Esophagus mucosa (tissue), 1 donor: Measurements from ENCODE around the gene FURIN. TPM values are rescaled to one million over a fixed set of nuclear protein-coding genes. Genes with fewer than 3 reads are reported as not detected.
"Not testable (repeated sequence)": the region's sequence is repeated elsewhere in the genome, so short reads cannot be mapped to it uniquely, and the experiment has no call there.

Source experiments
- ATAC-seq: fragments of 200-7000 bp; cut with Tn5 transposase; one replicate; pipeline ENCODE4 v1.9.1; 2020
- total RNA-seq: library from RNA; stranded (reverse); gene quantifications from one replicate; pipeline ENCODE4 v1.2.4, GENCODE V29; 2023
- donor health status: DM: yes; HTN: yes; CAD: no.

FURIN gene
- total RNA-seq, 1 donor from 2014 or later: 30.6 TPM

GRCh38 chr15:90916461-90916860 lies 48.1 kb downstream of the FURIN start:
- no peak for ATAC-seq

- no peak for ATAC-seq
Measured at GRCh38 chr15:90917569-90917968, 49.2 kb downstream of the FURIN start.

GRCh38 chr15:90918034-90918788 lies 49.8 kb downstream of the FURIN start:
- no peak for ATAC-seq

GRCh38 chr15:90918835-90919234 lies 50.4 kb downstream of the FURIN start:
- ATAC-seq: no peak

- ATAC-seq: no peak
Measured at GRCh38 chr15:90921887-90922286, 53.5 kb downstream of the FURIN start.

GRCh38 chr15:90922712-90923322 lies 54.4 kb downstream of the FURIN start:
- peak; percentile 26 for ATAC-seq

GRCh38 chr15:90924375-90924774 lies 56.0 kb downstream of the FURIN start:
- no peak for ATAC-seq

GRCh38 chr15:90926766-90927165 lies 58.4 kb downstream of the FURIN start:
- ATAC-seq: not testable (repeated sequence)

GRCh38 chr15:90928106-90928505 lies 59.7 kb downstream of the FURIN start:
- ATAC-seq: not testable (repeated sequence)

GRCh38 chr15:90929246-90930019 lies 61.0 kb downstream of the FURIN start:
- no peak for ATAC-seq

GRCh38 chr15:90930861-90931574 lies 62.6 kb downstream of the FURIN start:
- ATAC-seq: no peak

- ATAC-seq: no peak
Measured at GRCh38 chr15:90931575-90931827, 63.1 kb downstream of the FURIN start.

GRCh38 chr15:90931828-90932659 lies 63.7 kb downstream of the FURIN start, which contains the start of gene HDDC3:
TSS of gene HDDC3 (minus strand) at chr15:90932549. CDS start at chr15:90932540, 9 bp downstream.
- ATAC-seq: peak; percentile 77

GRCh38 chr15:90932660-90932991 lies 64.2 kb downstream of the FURIN start:
- ATAC-seq: no peak

Other genes starting within 250 kb of the FURIN start
- gene BLM, start 151.2 kb upstream of the FURIN start, total RNA-seq: 4.3 TPM
- 3.8 TPM for gene FES, start 15.9 kb downstream of the FURIN start, total RNA-seq
- gene MAN2A2, start 34.7 kb downstream of the FURIN start, total RNA-seq: 15.3 TPM
- gene HDDC3, start 64.0 kb downstream of the FURIN start, total RNA-seq: 10.6 TPM
- gene UNC45A, start 66.7 kb downstream of the FURIN start, total RNA-seq: 48.9 TPM
- 8.8 TPM for gene RCCD1, start 86.3 kb downstream of the FURIN start, total RNA-seq
- gene PRC1, start 125.9 kb downstream of the FURIN start, total RNA-seq: 49.4 TPM
- 13.4 TPM for gene VPS33B, start 154.0 kb downstream of the FURIN start, total RNA-seq
- gene SV2B, start 231.7 kb downstream of the FURIN start, total RNA-seq: 0.28 TPM